Adrenal gland (tissue), 5 donors: ENCODE measurements around the gene DNHD1.

ENCODE experiments used
- POLR2A ChIP-seq, 2 donors: fragments of 450-650 bp; IDR thresholded peaks; one replicate each; pipeline ENCODE4 v1.6.1; 2017; ENCODE audit warnings: antibody characterized with exemption in 2 of 2, mild to moderate bottlenecking in 2 of 2, moderate library complexity in 1 of 2
- TF ChIP-seq, protein P1 (sequence below), 6 experiments: fragments of 450-650 bp in 4 of 6; fragments of 200-600 bp in 2 of 6; sonication (generic) in 1 of 6; IDR thresholded peaks; 1 replicate in 5 of 6; 2 replicates in 1 of 6; pipeline versions ENCODE4 v1.5.1 to v1.8.0; 2016 to 2021; ENCODE audit warnings: antibody characterized with exemption in 6 of 6, mild to moderate bottlenecking in 2 of 6, moderate library complexity in 1 of 6
- donor health status: DM: no; HTN: no; CAD: no.

DNA sequence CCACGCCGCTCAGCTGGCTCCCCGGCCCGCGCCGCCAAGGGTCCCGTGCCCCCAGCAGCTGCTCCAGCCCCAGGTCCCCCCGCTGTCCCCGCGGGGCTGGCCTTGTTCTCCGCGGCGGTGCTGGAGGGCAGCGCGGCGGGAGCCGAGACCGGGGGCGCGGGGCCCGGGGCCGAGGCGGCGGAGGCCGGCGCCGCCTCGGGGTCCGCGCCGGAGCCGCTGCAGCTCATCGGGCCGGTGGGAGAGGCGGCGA is 114.8 kb downstream of the DNHD1 start:
- no peak for TF ChIP-seq POLR2A (IDR thresholded peaks at IDR 0.05)
- TF ChIP-seq, protein P1, sequence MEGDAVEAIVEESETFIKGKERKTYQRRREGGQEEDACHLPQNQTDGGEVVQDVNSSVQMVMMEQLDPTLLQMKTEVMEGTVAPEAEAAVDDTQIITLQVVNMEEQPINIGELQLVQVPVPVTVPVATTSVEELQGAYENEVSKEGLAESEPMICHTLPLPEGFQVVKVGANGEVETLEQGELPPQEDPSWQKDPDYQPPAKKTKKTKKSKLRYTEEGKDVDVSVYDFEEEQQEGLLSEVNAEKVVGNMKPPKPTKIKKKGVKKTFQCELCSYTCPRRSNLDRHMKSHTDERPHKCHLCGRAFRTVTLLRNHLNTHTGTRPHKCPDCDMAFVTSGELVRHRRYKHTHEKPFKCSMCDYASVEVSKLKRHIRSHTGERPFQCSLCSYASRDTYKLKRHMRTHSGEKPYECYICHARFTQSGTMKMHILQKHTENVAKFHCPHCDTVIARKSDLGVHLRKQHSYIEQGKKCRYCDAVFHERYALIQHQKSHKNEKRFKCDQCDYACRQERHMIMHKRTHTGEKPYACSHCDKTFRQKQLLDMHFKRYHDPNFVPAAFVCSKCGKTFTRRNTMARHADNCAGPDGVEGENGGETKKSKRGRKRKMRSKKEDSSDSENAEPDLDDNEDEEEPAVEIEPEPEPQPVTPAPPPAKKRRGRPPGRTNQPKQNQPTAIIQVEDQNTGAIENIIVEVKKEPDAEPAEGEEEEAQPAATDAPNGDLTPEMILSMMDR (IDR thresholded peaks at IDR 0.05), result no peak
